Activated CD4-positive, alpha-beta T cell treated with anti-CD3 and anti-CD28 coated beads, Interleukin-2, amount 50 U/mL, for 48 hours (primary cell): ENCODE data around the gene ONECUT2.
"Not testable (repeated sequence)": the region's sequence is repeated elsewhere in the genome, so short reads cannot be mapped to it uniquely, and the experiment has no call there.

ENCODE experiments used
- DNase-seq, 2 experiments: peaks; one replicate each; pipeline ENCODE4 v3.0.0-alpha.2; 2020

The ONECUT2 gene

DNA sequence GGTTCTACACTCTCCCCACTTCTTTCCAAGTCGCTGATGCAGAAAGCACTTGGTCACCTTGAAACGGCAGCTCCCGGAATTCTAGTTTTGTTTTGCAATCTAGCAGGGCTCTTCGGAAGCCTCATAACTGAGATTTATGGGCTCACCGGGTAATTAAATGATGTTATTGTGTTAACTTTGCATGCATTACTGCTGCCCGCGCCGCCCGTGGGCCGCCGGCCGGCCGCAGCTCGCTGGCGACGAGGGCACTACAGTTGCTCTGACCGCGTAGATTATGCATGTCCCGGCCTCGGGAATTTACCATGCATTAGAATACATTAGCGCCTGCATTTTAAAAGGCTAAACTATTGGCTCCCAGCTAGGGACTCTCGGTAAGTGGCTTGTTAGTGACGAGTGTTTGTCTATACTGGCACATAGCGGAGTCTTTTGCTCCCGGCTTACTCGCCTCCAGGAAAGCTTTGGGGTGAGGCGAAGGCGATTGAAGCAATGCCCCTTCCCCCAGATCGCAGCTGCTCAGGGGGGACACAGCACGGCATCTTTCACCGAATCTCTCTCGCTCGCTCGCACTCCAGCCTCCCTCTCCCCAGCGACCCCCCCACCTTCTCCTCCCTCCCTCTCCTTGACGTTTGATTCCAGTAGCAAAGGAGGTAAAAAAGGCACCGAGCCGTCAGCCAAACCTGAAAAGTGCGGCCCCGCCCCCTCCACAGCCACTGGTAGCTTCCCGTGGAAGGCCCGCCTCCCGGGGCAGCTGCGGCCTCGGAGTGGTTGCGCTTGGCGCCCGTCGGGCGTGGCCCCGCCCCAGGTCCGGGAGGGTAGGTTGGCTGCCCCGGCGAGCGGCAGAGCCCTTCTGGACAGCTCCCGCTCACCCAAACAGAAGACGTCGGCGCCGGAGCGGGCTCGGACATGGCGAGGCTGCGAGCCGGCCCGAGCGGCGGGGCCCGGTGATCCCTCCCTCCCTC lies at the start of gene ONECUT2:
Gene ONECUT2, plus strand, starts transcription at position 839 of the 959 bp plus-strand sequence. CDS start 343 bp downstream, outside the sequence.
- DNase-seq = peak; percentile 69 to 76

DNA sequence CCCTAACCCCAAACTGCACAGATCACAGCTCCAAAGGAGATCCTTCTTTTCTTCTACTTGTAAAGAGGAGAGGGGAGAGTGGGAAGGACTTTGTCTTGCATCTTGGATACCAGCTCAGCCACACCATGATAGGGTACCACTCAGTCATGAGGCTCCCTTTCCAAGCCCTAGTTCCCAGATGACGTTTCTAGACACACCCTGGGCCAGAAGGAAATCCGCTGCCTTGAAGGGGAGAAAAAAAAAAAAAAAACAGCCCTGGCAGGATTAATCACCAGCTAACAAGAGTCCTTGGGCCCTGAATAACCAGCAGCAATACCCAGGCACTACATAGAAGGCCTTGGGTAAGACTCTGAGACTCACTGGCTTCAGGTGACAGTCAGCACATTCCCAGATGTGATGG lies 45.9 kb upstream of the ONECUT2 start:
- DNase-seq = no peak

DNA sequence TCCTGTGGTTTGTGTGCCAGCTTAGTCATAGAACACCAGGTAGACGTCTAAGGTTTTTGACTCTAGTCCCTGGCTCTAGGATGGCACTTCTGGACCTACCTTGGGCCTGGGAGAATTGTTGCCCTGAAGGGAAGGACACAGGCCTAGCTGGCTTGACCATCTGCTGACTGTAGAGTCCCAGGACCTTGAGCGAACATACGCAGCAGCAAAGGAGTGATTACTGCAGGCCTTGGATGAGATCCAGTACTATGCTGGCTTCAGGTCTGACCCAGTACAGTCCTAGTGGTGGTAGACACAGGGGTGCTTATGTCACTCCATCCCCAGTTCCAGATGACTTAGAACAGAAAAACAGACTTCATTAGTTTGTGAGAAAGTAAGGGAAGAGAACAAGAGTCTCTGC lies 45.1 kb upstream of the ONECUT2 start:
- DNase-seq = no peak

DNA sequence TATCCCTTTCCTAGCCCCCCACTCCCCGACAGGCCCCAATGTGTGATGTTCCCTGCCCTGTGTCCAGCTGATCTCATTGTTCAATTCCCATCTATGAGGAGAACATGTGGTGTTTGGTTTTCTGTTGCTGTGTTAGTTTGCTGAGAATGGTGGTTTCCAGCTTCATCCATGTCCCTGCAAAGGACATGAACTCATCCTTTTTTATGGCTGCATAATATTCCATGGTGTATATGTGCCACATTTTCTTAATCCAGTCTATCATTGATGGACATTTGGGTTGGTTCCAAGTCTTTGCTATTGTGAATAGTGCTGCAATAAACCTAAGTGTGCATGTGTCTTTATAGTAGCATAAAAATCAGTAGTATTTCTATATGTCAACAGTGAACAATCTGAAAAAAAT lies 40.4 kb upstream of the ONECUT2 start:
- not testable (repeated sequence) for DNase-seq

DNA sequence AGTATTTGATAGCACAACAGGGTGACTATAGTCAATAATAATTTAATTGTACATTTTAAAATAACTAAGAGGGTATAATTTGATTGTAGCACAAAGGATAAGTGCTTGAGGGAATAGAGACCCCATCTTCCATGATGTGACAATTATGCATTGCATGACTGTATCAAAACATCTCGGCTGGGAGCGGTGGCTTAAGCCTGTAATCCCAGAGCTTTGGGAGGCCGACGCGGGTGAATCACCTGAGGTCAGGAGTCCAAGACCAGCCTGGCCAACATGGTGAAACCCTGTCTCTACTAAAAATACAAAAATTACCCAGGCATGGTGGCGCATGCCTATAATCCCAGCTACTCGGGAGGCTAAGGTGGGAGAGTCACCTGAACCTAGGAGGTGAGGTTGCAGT lies 38.3 kb upstream of the ONECUT2 start:
- DNase-seq = not testable (repeated sequence)

DNA sequence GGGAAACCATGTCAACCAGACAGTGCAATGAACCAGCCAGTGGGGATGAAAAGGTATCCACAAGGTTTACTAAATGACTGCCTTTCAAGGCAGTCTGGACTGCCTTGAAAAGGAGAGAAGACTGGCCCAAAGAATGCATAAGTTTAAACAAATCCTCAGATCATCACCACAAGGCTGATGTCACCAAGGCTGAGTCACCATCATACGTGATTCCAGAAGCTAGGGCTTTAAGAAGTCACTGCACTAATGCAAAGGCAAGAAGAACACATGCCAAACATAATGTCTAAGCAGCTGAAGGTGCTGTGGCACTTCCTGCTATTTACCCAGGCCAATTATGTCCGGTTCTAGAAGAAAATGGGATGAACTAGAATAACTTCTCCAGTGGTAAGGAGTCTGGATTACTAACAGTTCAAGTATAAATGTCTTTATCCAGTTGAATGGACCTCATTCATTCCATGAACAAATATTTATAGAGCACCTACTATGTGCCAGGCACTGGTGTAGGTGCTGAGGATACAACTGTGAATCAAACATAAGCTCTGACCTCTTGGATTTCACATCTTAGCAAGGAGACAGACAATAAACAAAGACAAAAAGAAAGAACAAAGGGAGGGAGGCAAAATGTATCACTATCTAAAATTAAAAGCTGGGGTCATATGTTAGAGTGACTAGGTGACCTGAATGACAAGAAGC lies 37.6 kb upstream of the ONECUT2 start:
- DNase-seq = no peak

DNA sequence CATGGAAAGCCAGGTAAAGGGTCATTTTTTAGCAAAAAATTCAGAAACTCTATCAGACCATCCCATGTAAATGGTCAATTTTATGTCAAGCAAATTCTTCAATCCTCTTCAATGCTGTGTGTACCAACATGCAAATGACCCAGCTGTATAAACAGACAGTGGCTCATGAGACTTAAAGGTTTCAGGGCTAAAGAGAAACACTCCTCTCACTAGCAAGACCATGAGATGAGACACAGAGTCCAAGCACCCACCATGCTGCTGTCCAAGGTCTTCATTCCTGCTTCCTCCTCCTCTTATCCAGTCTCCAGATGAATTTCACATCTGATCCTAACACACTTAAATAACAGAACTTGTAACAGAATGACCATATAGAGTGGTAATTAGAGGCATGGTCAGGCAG lies 30.8 kb upstream of the ONECUT2 start:
- no peak for DNase-seq

DNA sequence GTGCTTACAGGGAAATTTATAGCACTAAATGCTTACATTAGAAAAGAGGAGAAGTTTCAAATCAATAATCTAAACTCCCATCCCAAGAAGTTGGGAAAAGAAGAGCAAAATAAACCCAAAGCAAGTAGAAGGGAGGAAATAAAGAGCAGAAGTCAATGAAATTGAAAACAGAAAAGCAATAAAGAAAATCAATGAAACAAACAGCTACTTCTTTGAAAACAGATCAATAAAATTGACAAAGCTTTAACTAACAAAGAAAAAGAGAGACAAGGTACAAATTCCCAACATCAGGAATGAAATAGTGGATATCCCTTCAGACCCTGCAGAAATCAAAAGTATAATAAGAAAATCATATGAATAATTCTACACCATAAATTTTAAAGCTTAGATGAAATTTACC lies 25.5 kb upstream of the ONECUT2 start:
- DNase-seq = no peak

DNA sequence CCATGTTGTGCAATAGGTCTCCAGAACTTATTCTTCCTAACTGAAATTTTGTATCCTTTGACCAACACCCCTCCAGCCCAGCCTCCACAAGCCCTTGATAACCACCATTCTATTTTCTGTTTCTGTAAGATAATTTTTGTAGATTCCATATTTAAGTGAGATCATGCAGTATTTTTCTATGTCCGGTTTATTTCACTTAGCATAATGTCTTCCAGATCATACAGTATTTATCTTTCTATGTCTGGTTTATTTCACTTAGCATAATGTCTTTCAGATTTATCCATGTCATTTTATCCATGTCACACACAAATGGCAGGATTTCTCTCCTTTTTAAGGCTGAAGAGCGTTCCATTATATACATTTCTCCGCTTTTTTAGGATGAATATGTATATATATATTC lies 24.4 kb upstream of the ONECUT2 start:
- DNase-seq = no peak

DNA sequence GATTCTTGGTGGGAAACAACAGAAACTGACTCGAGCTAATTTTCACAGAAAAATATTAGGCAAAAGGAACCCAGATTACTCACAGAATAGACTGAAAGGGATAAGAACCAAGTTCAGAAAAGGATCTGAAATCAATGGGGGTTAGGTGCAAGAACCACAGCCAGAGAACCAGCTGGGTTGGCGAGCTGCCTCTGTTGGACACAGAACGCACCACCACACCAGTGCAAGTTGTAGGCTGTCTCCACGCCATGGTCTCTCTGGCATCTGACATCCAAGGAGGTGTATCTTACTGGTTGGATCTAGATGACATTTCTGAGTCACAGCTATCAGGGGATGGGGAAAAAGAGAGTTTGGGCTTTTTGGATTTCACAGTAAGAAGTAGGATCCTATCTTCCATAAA lies 18.6 kb upstream of the ONECUT2 start:
- DNase-seq = no peak

DNA sequence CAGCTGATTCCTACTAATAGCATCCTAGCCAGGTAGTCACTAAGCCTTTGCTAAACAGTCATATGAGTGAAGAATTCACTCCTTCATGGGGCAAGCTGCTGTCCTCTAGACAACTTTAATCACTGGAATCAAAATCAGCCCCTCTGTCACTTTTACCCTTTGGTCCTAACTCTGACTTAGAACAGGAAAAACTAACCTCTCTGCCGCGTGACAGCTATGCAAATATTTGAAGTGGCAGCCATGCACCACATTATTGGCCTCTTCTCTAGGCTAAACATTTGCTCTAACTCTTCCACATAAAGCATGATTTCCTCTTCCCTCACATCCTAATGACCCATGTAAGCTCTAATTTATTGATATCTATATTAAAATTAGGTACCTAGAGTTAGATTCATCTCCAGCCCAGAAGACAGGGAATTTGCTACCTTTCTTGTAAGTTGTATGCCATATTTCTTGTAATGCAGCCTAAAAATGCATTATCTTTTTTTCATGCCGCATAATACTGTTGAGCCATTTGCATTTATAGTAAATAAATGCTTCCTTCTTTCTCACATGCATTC lies 12.8 kb upstream of the ONECUT2 start:
- DNase-seq = no peak

DNA sequence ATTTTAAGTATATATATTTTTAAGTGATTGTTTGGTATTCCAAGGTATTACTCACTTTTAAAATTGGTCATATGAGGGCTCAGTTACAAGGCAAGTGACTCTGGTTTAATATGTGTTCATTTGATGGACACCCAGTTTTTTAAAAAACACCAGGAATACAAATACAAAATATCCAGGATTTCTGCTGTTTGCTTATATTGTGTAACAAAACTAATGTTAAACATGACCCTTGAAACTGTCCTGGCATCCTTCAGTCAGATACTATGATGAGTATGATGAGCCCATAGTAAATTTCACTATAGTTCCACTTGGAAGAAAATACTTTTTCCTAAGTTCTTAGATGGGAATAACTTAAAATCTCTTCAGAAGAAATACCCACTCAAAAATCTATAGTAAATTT lies 11.4 kb upstream of the ONECUT2 start:
- no peak for DNase-seq

DNA sequence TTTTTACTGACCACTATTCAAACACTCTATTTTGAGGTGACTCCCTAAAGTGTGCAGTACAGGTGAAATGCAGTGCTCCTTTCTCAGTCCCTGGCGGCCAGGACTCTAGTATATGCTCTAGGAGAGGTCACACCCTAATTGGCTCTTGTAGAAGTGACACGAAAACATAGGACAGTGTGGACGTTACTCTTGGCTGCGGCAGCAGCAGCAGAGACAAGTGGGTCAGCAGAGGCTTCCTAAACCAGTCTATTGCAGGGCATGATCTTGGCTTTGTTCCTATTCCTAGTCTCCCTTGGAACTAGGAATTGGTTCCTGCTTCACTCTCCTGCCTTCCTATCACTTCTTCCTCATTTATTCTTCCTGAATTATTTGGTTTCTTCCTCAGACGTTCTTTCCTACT lies 10.1 kb upstream of the ONECUT2 start:
- no peak for DNase-seq

DNA sequence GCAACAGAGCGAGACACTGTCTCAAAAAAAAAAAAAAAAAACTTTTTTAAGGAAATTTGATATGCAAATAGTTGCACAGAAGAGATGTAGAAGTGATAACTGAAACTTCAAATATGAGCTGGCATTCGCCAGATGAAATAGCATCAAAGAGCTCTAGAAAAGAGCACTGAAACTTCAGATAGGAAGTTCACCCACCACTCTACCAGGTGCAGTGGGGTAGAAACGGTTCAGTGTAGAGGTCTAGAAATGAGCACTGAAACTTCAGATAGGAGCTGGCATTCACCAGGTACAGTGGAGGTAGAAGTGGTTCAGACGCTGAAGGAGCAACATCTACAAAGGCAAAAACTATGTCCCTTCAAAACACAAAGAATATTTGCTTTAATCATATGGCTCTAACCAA lies 9.0 kb upstream of the ONECUT2 start:
- no peak for DNase-seq

DNA sequence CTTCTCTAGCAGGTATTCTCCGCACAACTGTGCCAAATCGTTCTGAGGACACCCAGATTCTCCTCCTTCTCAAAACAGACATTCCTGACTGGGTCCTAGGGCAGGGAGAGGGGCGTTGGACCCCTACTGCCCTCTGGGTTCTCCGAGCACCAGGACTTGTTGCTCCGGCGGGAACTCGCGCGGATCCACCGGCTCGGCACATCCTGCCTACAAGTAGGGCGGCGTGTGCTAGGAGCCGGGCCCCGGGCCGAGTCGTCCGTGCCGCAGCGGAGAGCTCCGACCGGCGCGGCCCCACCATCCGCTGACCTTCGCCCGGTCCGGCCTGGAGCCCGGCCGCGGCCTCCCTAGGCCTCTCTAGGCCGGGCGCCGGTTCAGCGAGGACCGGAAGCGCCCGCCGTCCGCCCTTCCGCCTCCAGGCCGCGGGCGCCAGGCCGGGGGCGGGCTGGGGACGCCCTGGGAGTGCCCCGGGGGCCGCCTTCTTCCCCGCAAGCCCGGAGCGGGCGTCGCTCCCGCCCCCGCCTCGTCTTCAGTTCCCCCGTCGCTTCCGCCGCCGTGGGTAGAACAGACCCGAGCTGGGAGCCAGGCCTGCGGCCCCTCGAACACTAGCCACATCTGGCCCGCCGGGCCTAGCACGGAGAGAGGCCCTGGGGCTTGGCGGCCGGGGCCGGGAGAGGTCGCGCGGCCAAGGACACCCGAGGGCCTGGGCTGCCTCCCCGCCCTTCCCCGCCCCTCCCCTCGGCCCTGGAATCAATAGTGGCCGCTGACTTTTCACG lies 7.6 kb upstream of the ONECUT2 start:
- DNase-seq = no peak

DNA sequence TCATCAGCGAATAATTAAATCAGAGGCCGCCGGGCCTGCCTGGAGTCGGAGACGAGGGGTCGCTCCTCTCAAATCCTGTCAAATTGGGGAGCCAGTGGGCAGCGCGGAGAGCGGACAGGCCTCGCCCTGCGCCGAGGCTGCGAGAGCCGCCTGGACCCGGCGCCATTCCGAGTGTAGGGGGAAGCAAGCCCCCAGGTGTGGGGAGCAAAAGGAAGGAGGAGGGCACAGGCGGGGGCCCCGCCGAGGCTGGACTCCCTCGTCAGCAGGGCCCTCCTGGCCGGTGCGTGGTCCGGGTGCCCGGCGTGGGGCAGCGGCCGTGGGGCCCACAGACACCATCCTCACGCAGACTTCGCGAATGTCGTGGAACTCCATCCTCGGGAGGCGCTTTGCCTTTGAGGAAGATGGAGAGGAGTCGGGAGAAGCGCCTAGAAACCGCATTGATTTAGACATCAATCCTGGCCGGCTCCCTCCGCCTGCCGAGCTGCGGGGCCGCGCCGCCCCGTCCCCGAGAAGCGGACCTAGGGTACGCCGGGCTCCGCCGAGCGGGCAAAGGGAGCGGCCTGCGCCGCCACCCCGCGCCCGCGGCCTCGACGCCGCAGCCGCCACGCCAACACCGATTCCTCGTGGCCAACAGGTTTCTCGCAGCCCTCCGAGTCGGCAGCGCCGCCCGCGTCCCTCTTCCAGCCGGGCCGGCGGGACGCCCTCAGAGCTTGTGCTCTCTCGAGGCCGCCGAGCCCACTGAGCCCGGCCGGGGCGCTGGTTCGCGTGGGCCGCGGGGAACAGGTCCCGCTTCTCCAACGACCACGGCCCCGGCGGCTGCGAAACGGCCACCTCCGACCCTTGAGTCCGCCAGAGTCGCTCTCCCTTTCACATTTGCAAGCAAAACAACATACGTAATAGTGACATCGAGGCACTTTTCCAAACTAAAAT lies 6.7 kb upstream of the ONECUT2 start:
- no peak for DNase-seq

DNA sequence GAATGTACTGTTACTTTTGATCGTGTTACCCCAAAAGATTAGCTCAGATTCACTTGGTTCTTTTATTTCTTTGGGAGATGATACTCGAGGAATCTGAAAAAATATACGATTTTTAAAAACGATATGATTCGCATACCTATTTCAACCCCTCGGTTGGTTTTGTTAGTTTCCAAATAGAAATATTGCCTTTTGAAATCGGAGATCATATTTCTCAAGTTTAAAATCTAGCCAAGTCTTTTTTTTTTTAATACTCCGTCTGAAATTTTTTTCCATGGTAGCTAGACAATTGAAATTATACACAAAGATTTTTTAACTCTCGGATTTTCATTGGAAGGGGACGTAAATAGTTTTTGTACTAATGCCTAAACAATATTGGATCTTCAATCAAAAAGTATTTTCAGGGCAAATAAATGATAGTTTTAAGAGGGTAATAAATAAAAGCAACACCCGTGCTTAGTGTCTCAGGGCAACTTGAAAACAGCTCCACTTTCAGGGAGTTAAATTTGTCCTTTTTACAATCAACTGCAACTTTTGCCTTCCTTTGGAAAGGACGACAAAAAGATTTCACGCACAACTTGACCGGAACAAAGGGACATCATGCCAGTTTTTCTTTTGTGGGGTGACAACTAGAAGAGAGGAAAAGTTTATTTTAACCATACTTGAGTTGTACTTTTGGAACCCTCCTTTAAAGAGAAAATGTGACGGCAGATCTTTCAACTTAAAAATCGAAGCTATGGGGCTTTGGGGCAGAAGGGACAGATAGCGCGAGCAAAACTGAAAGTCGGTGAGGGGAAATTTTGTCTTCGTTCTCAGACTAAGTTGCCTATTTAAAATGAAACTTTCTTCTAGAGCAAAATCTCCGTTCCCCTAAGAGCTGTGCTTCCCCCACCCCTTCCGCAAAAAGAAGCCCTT lies 5.8 kb upstream of the ONECUT2 start:
- DNase-seq = no peak

DNA sequence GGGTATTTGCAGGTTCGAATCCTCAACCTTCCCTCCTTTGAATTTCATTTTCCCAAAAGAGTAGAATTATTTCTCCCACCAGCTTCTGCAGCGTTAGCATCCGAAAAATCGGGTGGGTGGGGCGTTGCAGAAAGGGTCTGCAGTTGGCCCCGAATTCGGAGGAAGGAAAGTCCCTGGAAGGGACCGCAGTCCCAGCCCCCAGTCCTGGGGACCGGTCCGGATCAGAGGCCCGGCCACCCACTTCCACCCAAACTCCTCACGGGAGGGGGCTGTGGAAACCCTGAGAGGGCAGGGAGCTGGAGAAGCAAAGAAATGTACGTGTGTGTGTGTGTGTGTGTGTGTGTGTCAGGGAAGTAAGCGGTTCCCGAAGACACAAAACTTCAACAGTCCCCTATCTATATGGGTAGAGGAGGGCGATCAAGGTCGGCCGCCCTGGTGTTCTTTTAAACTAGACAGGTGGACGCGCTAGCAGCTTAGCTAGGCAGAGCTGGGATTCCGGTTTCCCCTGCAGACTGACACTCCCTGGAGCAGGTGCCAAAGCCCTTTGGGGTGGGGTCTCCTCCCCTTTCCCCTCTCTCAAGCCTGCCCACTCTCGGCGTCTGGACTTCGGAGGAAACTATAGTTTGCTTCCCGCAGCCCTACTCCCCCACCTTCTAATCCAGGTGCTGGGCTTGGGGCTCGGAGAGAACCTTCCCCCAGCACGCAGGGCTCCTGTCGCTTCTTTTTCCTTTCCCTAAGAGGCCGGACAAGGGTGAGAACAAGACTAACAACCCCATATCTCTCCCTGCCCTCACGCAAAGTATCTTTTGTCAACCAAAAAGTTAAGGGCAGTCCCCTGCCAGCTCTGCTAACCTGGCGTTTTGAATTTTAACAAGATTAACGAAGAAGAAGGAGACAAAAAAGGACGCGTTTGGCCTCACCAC lies 4.8 kb upstream of the ONECUT2 start:
- no peak for DNase-seq

DNA sequence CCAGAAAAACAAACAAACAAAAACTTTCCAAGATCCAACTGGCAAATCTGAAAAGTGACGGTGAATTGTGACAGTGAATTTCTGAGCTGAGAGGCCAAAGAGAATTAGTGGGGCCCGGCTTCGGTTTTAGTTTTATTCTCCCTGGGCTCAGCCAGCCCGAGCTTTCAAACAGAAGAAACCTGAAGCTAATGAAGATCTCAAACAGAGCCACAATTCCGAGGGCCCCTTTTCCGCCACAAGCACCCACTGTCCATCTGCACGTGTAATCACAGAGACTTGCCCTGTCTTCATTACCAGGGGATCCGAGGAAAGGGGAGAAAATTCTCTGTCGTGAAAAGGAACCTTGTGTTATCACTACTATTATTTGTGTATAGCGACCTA lies 4.2 kb upstream of the ONECUT2 start:
- DNase-seq = no peak
